Measurements from ENCODE around the gene FRAT1.

FRAT1 gene

GRCh38 chr10:97302088-97302791 lies 16.8 kb upstream of the FRAT1 start:
- no peak for DNase-seq
- intact Hi-C loops (cut with DNase I), result no loop called here

- intact Hi-C loops (cut with DNase I), result no loop called here
These were observed 11.6 kb upstream of the FRAT1 start for GRCh38 chr10:97307441-97307840.

GRCh38 chr10:97307866-97308780 lies 10.9 kb upstream of the FRAT1 start:
- intact Hi-C loops (cut with DNase I), result no loop called here
- DNase-seq, result no peak

More at GRCh38 chr10:97307441-97307840, 11.6 kb upstream of the FRAT1 start:
- no peak for DNase-seq

- intact Hi-C loops (cut with DNase I), result no loop called here
- DNase-seq, result no peak
These were observed 7.9 kb upstream of the FRAT1 start for GRCh38 chr10:97311111-97311626.

- DNase-seq, result no peak
- intact Hi-C loops (cut with DNase I), result no loop called here
These were observed 6.2 kb upstream of the FRAT1 start for GRCh38 chr10:97312897-97313296.

GRCh38 chr10:97314671-97315070 lies 4.4 kb upstream of the FRAT1 start:
- intact Hi-C loops (cut with DNase I), result no loop called here
- no peak for DNase-seq

GRCh38 chr10:97319671-97320479 lies 804 bp downstream of the FRAT1 start:
- intact Hi-C loops (cut with DNase I), result loop anchor here (1.0 kb wide), 1 partner anchor 14 kb away; the partner anchor contains the start of gene FRAT2
- peak; percentile 28 to 83 (median 68) for DNase-seq

GRCh38 chr10:97320480-97321031 lies 1.5 kb downstream of the FRAT1 start:
- intact Hi-C loops (cut with DNase I), result no loop called here
- DNase-seq, result peak in 32 of 42 donors; percentile 8 to 67 (median 42)

GRCh38 chr10:97321032-97321803 lies 2.1 kb downstream of the FRAT1 start:
- intact Hi-C loops (cut with DNase I), result no loop called here
- peak in 39 of 42 donors; percentile 31 to 83 (median 65) for DNase-seq

- peak in 13 of 42 donors; percentile 11 to 66 (median 43) for DNase-seq
- intact Hi-C loops (cut with DNase I), result no loop called here
These were observed 2.7 kb downstream of the FRAT1 start for GRCh38 chr10:97321804-97322190.

GRCh38 chr10:97323501-97323900 lies 4.4 kb downstream of the FRAT1 start:
- intact Hi-C loops (cut with DNase I), result no loop called here
- DNase-seq, result no peak

- peak in 39 of 42 donors; percentile 22 to 92 (median 62) for DNase-seq
- intact Hi-C loops (cut with DNase I), result no loop called here
These were observed 6.7 kb downstream of the FRAT1 start for GRCh38 chr10:97325754-97326153.

- intact Hi-C loops (cut with DNase I), result no loop called here
- no peak for DNase-seq
These were observed 8.6 kb downstream of the FRAT1 start for GRCh38 chr10:97327348-97328294.

- intact Hi-C loops (cut with DNase I), result no loop called here
- no peak for DNase-seq
These were observed 9.8 kb downstream of the FRAT1 start for GRCh38 chr10:97328646-97329453.

- DNase-seq, result no peak
- intact Hi-C loops (cut with DNase I), result loop anchor here (5.0 kb wide), 1 partner anchor 47 kb away; no protein-coding TSS in a partner anchor
These were observed 10.7 kb downstream of the FRAT1 start for GRCh38 chr10:97329766-97330165.

- intact Hi-C loops (cut with DNase I), result loop anchor here (5.0 kb wide), 1 partner anchor 49 kb away; no protein-coding TSS in a partner anchor
- DNase-seq, result no peak
These were observed 12.2 kb downstream of the FRAT1 start for GRCh38 chr10:97331153-97331703.
